Caco-2 (cell line): ENCODE results near the gene MAMDC2. TPM values are rescaled to one million over a fixed set of nuclear protein-coding genes. Genes with fewer than 3 reads are reported as not detected.
A peak's percentile ranks its signal among the peaks of the same experiment; 100 is the strongest.

Source experiments
- BruUV-seq: library from RNA; stranded (reverse); fragments of 400-500 nt; replicated peaks from 2 replicates; lab custom pipeline; 2021; lab: Mats Ljungman, UMichigan
- CTCF ChIA-PET: fragments of 300-600 bp; sonication (Branson Sonifier 250); formaldehyde crosslinking; loops from one replicate; lab custom pipeline; 2022; ENCODE audit warnings: antibody characterized with exemption; lab: Charles Lee
- POLR2A ChIA-PET: fragments of 300-600 bp; sonication (Branson Sonifier 250); formaldehyde crosslinking; loops from one replicate; lab custom pipeline; 2022; ENCODE audit warnings: antibody characterized with exemption; lab: Charles Lee
- DNase-seq, 2 experiments: peaks; one replicate each; pipeline versions ENCODE4 v3.0.0 to v3.0.0-alpha.2; 2020 to 2022
- H3K27me3 ChIP-seq: replicated peaks from 2 replicates; pipeline ENCODE4 v1.6.0; 2011; ENCODE audit warnings: low read length; ENCODE audit not compliant: control insufficient read depth, insufficient read depth
- H3K36me3 ChIP-seq: 2 replicates; pipeline ENCODE4 v1.5.1; 2011; ENCODE audit warnings: low read length; ENCODE audit not compliant: control insufficient read depth, insufficient read depth
- H3K4me1 ChIP-seq: fragments of 250-450 bp; sonication (Bioruptor Pico); 2 replicates; pipeline ENCODE4 v1.5.1; 2020; ENCODE audit warnings: mild to moderate bottlenecking
- H3K4me3 ChIP-seq: 2 replicates; pipeline ENCODE4 v1.5.1; 2011; ENCODE audit warnings: low read depth, mild to moderate bottlenecking, control low read depth, low read length
- H3K9me3 ChIP-seq: fragments of 250-450 bp; sonication (Bioruptor Pico); 2 replicates; pipeline ENCODE4 v1.5.1; 2020; ENCODE audit warnings: mild to moderate bottlenecking, moderate library complexity
- H3K27ac Mint-ChIP-seq: one replicate; pipeline ENCODE4 v1.8.0; 2022; ENCODE audit warnings: mixed read lengths; ENCODE audit not compliant: unreplicated experiment
- H3K27me3 Mint-ChIP-seq: one replicate; pipeline ENCODE4 v1.8.0; 2022; ENCODE audit warnings: mixed read lengths; ENCODE audit not compliant: insufficient read depth, unreplicated experiment
- H3K36me3 Mint-ChIP-seq: one replicate; pipeline ENCODE4 v1.8.0; 2022; ENCODE audit warnings: mild to moderate bottlenecking, mixed read lengths; ENCODE audit not compliant: insufficient read depth, unreplicated experiment
- H3K4me1 Mint-ChIP-seq: one replicate; pipeline ENCODE4 v1.8.0; 2022; ENCODE audit warnings: low read depth, mixed read lengths; ENCODE audit not compliant: unreplicated experiment
- H3K4me3 Mint-ChIP-seq: one replicate; pipeline ENCODE4 v1.8.0; 2022; ENCODE audit warnings: mild to moderate bottlenecking, moderate library complexity, mixed read lengths; ENCODE audit not compliant: unreplicated experiment
- H3K9me3 Mint-ChIP-seq: one replicate; pipeline ENCODE4 v1.8.0; 2022; ENCODE audit warnings: mixed read lengths; ENCODE audit not compliant: unreplicated experiment
- intact Hi-C: fragments of 100-400 bp; cut with micrococcal nuclease; formaldehyde crosslinking; loops from one replicate; pipeline ENCODE4 v1.10.0; 2022; ENCODE audit not compliant: unreplicated experiment
- total RNA-seq: library from RNA; stranded (reverse); gene quantifications from 2 replicates; pipeline ENCODE4 v1.2.3, GENCODE V29; 2022
- TF ChIP-seq, protein P1 (sequence below), 2 experiments: fragments of 200-600 bp in 1 of 2; IDR thresholded peaks; 1 replicate in 1 of 2; 2 replicates in 1 of 2; pipeline versions ENCODE4 v1.5.1 to v1.8.0; 2011 to 2022; ENCODE audit warnings: antibody characterized with exemption in 1 of 2, control low read depth in 1 of 2, inconsistent platforms in 1 of 2, low read depth in 1 of 2, low read length in 1 of 2, mild to moderate bottlenecking in 1 of 2, moderate library complexity in 1 of 2; ENCODE audit not compliant: insufficient read depth in 1 of 2, severe bottlenecking in 1 of 2, unreplicated experiment in 1 of 2

The MAMDC2 gene
- total RNA-seq, 1 experiment from 2014 or later = not detected

DNA sequence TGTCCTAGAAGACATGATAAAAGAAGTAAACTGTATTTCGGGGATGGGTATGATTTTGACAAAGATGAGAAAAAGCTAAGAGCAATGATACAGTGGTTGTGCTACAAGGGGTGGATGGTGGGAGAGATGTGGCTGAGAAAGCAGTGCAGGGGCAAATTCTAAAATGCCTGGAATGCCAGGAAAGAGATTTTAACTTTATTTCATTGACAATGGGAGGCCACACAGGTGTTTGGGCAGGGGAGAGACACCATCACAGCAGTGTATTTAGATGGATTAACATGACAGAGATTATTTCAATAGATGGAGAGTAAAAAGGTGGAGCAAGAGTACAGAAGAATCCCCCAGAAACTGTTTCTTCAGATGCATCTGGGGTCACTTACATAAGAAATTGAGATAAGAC is 71.2 kb downstream of the MAMDC2 start:
- Histone ChIP-seq H3K4me1 (no peaks in the 10 kb centered on the region), H3K9me3 (no peaks in the 10 kb centered on the region), H3K4me3 (no peak overlapping the region), H3K36me3 (no peaks in the 10 kb centered on the region), H3K27me3 (no peaks in the 10 kb centered on the region)
- ChIA-PET POLR2A (no interaction called here), CTCF (no interaction called here)
- Mint-ChIP-seq H3K4me3 (no peak overlapping the region), H3K27me3 (peaks cover 3% of the 10 kb centered on the region), H3K9me3 (no peaks in the 10 kb centered on the region), H3K27ac (no peak overlapping the region), H3K36me3 (no peaks in the 10 kb centered on the region), H3K4me1 (no peaks in the 10 kb centered on the region)
- no peak for DNase-seq
- TF ChIP-seq, protein P1, sequence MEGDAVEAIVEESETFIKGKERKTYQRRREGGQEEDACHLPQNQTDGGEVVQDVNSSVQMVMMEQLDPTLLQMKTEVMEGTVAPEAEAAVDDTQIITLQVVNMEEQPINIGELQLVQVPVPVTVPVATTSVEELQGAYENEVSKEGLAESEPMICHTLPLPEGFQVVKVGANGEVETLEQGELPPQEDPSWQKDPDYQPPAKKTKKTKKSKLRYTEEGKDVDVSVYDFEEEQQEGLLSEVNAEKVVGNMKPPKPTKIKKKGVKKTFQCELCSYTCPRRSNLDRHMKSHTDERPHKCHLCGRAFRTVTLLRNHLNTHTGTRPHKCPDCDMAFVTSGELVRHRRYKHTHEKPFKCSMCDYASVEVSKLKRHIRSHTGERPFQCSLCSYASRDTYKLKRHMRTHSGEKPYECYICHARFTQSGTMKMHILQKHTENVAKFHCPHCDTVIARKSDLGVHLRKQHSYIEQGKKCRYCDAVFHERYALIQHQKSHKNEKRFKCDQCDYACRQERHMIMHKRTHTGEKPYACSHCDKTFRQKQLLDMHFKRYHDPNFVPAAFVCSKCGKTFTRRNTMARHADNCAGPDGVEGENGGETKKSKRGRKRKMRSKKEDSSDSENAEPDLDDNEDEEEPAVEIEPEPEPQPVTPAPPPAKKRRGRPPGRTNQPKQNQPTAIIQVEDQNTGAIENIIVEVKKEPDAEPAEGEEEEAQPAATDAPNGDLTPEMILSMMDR (IDR thresholded peaks at IDR 0.05; ENCODE audit: insufficient read depth in 1 of 2, low read depth in 1 of 2, low read length in 1 of 2, severe bottlenecking in 1 of 2, unreplicated experiment in 1 of 2) = no peak
- intact Hi-C loops = no loop called here
- no TSS peak for BruUV-seq

DNA sequence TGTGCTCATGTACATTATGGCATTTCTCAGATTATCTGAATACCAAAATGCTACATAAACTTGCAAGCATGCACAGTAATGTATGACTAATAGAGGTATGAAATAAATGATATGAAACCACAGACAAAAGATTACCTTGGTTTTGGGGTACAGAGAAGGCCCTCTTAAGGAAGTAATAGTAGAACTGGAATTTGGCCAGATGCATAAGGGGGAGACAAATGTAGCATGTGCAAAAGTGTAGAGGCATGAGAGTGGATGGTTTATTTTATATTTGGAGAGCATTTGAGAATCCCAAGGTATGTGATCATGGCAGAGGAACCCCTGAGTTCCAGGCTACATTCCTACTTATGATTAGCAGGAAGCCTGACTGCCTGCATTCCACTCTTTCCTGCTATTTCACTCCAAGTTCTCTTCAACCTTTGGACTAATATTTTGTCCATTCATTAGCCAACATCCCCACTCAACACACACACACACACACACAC is 74.2 kb downstream of the MAMDC2 start:
- H3K27me3 ChIP-seq = no peaks in the 10 kb centered on the region
- Mint-ChIP-seq H3K36me3 (no peaks in the 10 kb centered on the region), H3K9me3 (no peaks in the 10 kb centered on the region), H3K4me1 (no peaks in the 10 kb centered on the region), H3K27ac (no peak overlapping the region), H3K4me3 (no peak overlapping the region), H3K27me3 (no peaks in the 10 kb centered on the region)
- no peaks in the 10 kb centered on the region for H3K36me3 ChIP-seq
- no TSS peak for BruUV-seq
- H3K9me3 ChIP-seq = no peaks in the 10 kb centered on the region
- no peaks in the 10 kb centered on the region for H3K4me1 ChIP-seq
- CTCF ChIA-PET = no interaction called here
- intact Hi-C loops = no loop called here
- DNase-seq = peak in 1 of 2 experiments; percentile 24
- H3K4me3 ChIP-seq = no peak overlapping the region
- POLR2A ChIA-PET = no interaction called here
- TF ChIP-seq, protein P1 (IDR thresholded peaks at IDR 0.05; ENCODE audit: insufficient read depth in 1 of 2, low read depth in 1 of 2, low read length in 1 of 2, severe bottlenecking in 1 of 2, unreplicated experiment in 1 of 2) = no peak

DNA sequence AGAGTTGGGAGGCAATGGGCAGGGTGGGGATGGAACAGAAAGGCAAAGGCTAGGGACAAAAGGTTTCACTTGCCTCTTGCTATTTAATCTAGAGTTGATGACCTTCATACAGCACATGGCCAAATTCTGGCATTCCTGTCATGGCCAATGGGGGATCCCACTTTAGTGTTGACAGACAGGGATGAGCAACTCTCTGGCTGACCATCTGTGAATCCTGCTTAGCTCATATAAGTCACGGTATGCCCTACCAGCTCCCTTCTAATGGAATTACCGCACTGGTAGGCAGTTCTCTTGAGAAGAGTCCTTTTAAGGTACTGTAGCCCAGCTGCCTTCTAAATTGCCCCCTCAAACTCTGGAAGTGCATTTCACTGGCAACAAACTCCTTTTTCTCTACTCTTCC is 76.1 kb downstream of the MAMDC2 start:
- BruUV-seq = no TSS peak
- no peak for DNase-seq
- CTCF ChIA-PET = no interaction called here
- POLR2A ChIA-PET = no interaction called here
- no peaks in the 10 kb centered on the region for H3K36me3 Mint-ChIP-seq
- H3K9me3 Mint-ChIP-seq = no peaks in the 10 kb centered on the region
- intact Hi-C loops = no loop called here
- no peak overlapping the region for H3K4me3 Mint-ChIP-seq
- no peak overlapping the region for H3K27ac Mint-ChIP-seq
- Histone ChIP-seq H3K27me3 (no peaks in the 10 kb centered on the region), H3K36me3 (no peaks in the 10 kb centered on the region), H3K9me3 (no peaks in the 10 kb centered on the region), H3K4me3 (no peak overlapping the region), H3K4me1 (no peaks in the 10 kb centered on the region)
- H3K27me3 Mint-ChIP-seq = no peaks in the 10 kb centered on the region
- TF ChIP-seq, protein P1 (IDR thresholded peaks at IDR 0.05; ENCODE audit: insufficient read depth in 1 of 2, low read depth in 1 of 2, low read length in 1 of 2, severe bottlenecking in 1 of 2, unreplicated experiment in 1 of 2) = no peak
- H3K4me1 Mint-ChIP-seq = no peaks in the 10 kb centered on the region
